Hepatocyte (in vitro differentiated cells): ENCODE results near the gene VPS33B. TPM values are rescaled to one million over a fixed set of nuclear protein-coding genes. Genes with fewer than 3 reads are reported as not detected.

Experiments used
- DNase-seq: peaks from one replicate; pipeline ENCODE4 v3.0.0-alpha.2; 2016; ENCODE audit warnings: low spot score
- H2AFZ ChIP-seq: fragments of 200-600 bp; sonication (generic); 2 replicates; pipeline ENCODE4 v1.6.0; 2016; ENCODE audit warnings: antibody characterized with exemption, mild to moderate bottlenecking
- H3K27ac ChIP-seq: fragments of 200-600 bp; sonication (generic); 2 replicates; pipeline ENCODE4 v1.5.1; 2016; ENCODE audit warnings: mild to moderate bottlenecking
- H3K27me3 ChIP-seq: fragments of 200-600 bp; sonication (generic); 2 replicates; pipeline ENCODE4 v1.6.1; 2016
- H3K36me3 ChIP-seq: fragments of 200-600 bp; sonication (generic); replicated peaks from 2 replicates; pipeline ENCODE4 v1.5.1; 2016; ENCODE audit warnings: low read depth; ENCODE audit not compliant: insufficient read depth
- H3K4me1 ChIP-seq: fragments of 200-600 bp; sonication (generic); 2 replicates; pipeline ENCODE4 v1.5.1; 2016; ENCODE audit warnings: mild to moderate bottlenecking, moderate library complexity; ENCODE audit not compliant: insufficient read depth
- H3K4me2 ChIP-seq: fragments of 200-600 bp; sonication (generic); 2 replicates; pipeline ENCODE4 v1.6.0; 2016
- H3K4me3 ChIP-seq: fragments of 200-600 bp; sonication (generic); 2 replicates; pipeline ENCODE4 v1.5.1; 2016; ENCODE audit warnings: mild to moderate bottlenecking
- H3K79me2 ChIP-seq: fragments of 200-600 bp; sonication (generic); 2 replicates; pipeline ENCODE4 v1.6.0; 2017; ENCODE audit warnings: mild to moderate bottlenecking
- H3K9me2 ChIP-seq: fragments of 200-600 bp; sonication (generic); replicated peaks from 2 replicates; pipeline ENCODE4 v1.6.0; 2017; ENCODE audit warnings: mild to moderate bottlenecking; ENCODE audit not compliant: insufficient read depth
- H3K9me3 ChIP-seq: fragments of 200-600 bp; sonication (generic); 2 replicates; pipeline ENCODE4 v1.5.1; 2016; ENCODE audit warnings: low read depth, mild to moderate bottlenecking
- H4K20me1 ChIP-seq: fragments of 200-600 bp; sonication (generic); 2 replicates; pipeline ENCODE4 v1.6.0; 2016; ENCODE audit warnings: mild to moderate bottlenecking; ENCODE audit not compliant: insufficient read depth, poor library complexity, severe bottlenecking
- CTCF ChIP-seq: fragments of 200-600 bp; sonication (generic); IDR thresholded peaks from 2 replicates; pipeline ENCODE4 v1.5.1; 2016; ENCODE audit warnings: antibody characterized with exemption, mild to moderate bottlenecking; ENCODE audit not compliant: poor library complexity
- EZH2 ChIP-seq: fragments of 200-600 bp; sonication (generic); IDR thresholded peaks from 2 replicates; pipeline ENCODE4 v1.6.1; 2016; ENCODE audit warnings: antibody characterized with exemption, mild to moderate bottlenecking, borderline replicate concordance
- EZH2phosphoT487 ChIP-seq: fragments of 200-600 bp; sonication (generic); IDR thresholded peaks from one replicate; pipeline ENCODE4 v1.6.1; 2018; ENCODE audit warnings: antibody characterized with exemption, mild to moderate bottlenecking, low read depth, moderate library complexity; ENCODE audit not compliant: unreplicated experiment, severe bottlenecking
- WGBS: methylation state at CpG from one replicate; pipeline ENCODE4 v1.1.6; 2016; ENCODE audit warnings: low lambda C conversion rate; ENCODE audit errors: missing lambda C conversion rate; 5-methylcytosine and 5-hydroxymethylcytosine counted together
- polyA plus RNA-seq: library from polyadenylated mRNA; unstranded; fragments of >200 nt; fragmentation: Nextera tagmentation; extraction: Ambion mirVana; gene quantifications from 2 replicates; pipeline ENCODE4 v1.2.1, GENCODE V29; 2016
- total RNA-seq: library from RNA; depleted of rRNA; stranded (reverse); fragments of >200 nt; gene quantifications from 2 replicates; pipeline ENCODE4 v1.2.3, GENCODE V29; 2014

VPS33B gene
- total and polyA plus RNA-seq, 2 experiments from 2014 or later, result 7.8 to 11.7 TPM

GRCh38 chr15:90998737-90999136, 23.7 kb downstream of the VPS33B start:
- H2AFZ ChIP-seq, result no peak overlapping the region
- H3K4me2 ChIP-seq, result no peak overlapping the region
- 88% methylated on average over 8 of the region's 8 CpGs for WGBS
- no peaks in the 10 kb centered on the region for H3K27me3 ChIP-seq
- peaks cover 2% of the 10 kb centered on the region for H3K79me2 ChIP-seq
- peaks cover under 1% of the 10 kb centered on the region for H3K4me1 ChIP-seq
- no peak overlapping the region for H3K27ac ChIP-seq
- H3K9me3 ChIP-seq, result no peaks in the 10 kb centered on the region
- H3K36me3 ChIP-seq, result no peaks in the 10 kb centered on the region
- TF ChIP-seq EZH2phosphoT487 (no peak), EZH2 (no peak), CTCF (no peak)
- no peaks in the 10 kb centered on the region for H4K20me1 ChIP-seq
- no peaks in the 10 kb centered on the region for H3K9me2 ChIP-seq
- no peak for DNase-seq
- no peak overlapping the region for H3K4me3 ChIP-seq

- H3K4me1 ChIP-seq, result peaks cover 12% of the 10 kb centered on the region
- TF ChIP-seq EZH2phosphoT487 (no peak), EZH2 (no peak), CTCF (no peak)
- no peaks in the 10 kb centered on the region for H3K27me3 ChIP-seq
- peak within 1 kb of the TSS; percentile 76 for H3K27ac ChIP-seq
- peak within 1 kb of the TSS; percentile 66 for H3K4me3 ChIP-seq
- H3K9me2 ChIP-seq, result no peaks in the 10 kb centered on the region
- peak within 1 kb of the TSS; percentile 67 for H2AFZ ChIP-seq
- WGBS, result under 1% methylated on average over 68 of the region's 75 CpGs
- H4K20me1 ChIP-seq, result no peaks in the 10 kb centered on the region
- peak; percentile 100 for DNase-seq
- peak within 1 kb of the TSS; percentile 88 for H3K4me2 ChIP-seq
- H3K36me3 ChIP-seq, result no peaks in the 10 kb centered on the region
- no peaks in the 10 kb centered on the region for H3K9me3 ChIP-seq
- peaks cover 42% of the 10 kb centered on the region for H3K79me2 ChIP-seq
These were observed 27.7 kb downstream of the VPS33B start, which contains the start of gene PRC1 for GRCh38 chr15:90994417-90995311. TSS of gene PRC1 (minus strand) at chr15:90994535. CDS start at chr15:90994417, 118 bp downstream.

GRCh38 chr15:90994059-90994416, 28.4 kb downstream of the VPS33B start:
- DNase-seq, result peak; percentile 52
- H2AFZ ChIP-seq, result peak overlapping the region; percentile 67
- 4% methylated on average over 9 of the region's 50 CpGs for WGBS

More at GRCh38 chr15:90994059-90994416, 28.4 kb downstream of the VPS33B start:
- peaks cover 12% of the 10 kb centered on the region for H3K4me1 ChIP-seq
- no peaks in the 10 kb centered on the region for H3K9me2 ChIP-seq
- H3K27ac ChIP-seq, result peak overlapping the region; percentile 54
- peak overlapping the region; percentile 66 for H3K4me3 ChIP-seq
- H4K20me1 ChIP-seq, result no peaks in the 10 kb centered on the region
- TF ChIP-seq EZH2, result no peak
- no peak for TF ChIP-seq EZH2phosphoT487
- TF ChIP-seq CTCF, result no peak
- no peaks in the 10 kb centered on the region for H3K27me3 ChIP-seq
- H3K36me3 ChIP-seq, result no peaks in the 10 kb centered on the region
- no peaks in the 10 kb centered on the region for H3K9me3 ChIP-seq
- H3K4me2 ChIP-seq, result peak overlapping the region; percentile 88
- peaks cover 48% of the 10 kb centered on the region for H3K79me2 ChIP-seq
